GM21367 (cell line): ENCODE results near the gene PRKCB.

Experiments
- ATAC-seq: cut with Tn5 transposase; IDR thresholded peaks from one replicate; pipeline ENCODE4 v1.9.1; 2021; ENCODE audit not compliant: unreplicated experiment

Gene PRKCB

GRCh38 chr16:24152826-24153225 lies 317.0 kb downstream of the PRKCB start:
- ATAC-seq, result no peak

GRCh38 chr16:24156777-24157176 lies 321.0 kb downstream of the PRKCB start:
- no peak for ATAC-seq

GRCh38 chr16:24163935-24164334 lies 328.2 kb downstream of the PRKCB start:
- no peak for ATAC-seq

- no peak for ATAC-seq
Measured at GRCh38 chr16:24164416-24164815, 328.6 kb downstream of the PRKCB start.

GRCh38 chr16:24165273-24165672 lies 329.5 kb downstream of the PRKCB start:
- no peak for ATAC-seq

GRCh38 chr16:24166661-24167528 lies 331.1 kb downstream of the PRKCB start:
- no peak for ATAC-seq

- ATAC-seq, result no peak
Measured at GRCh38 chr16:24168856-24169255, 333.1 kb downstream of the PRKCB start.

GRCh38 chr16:24170407-24170806 lies 334.6 kb downstream of the PRKCB start:
- ATAC-seq, result no peak

- ATAC-seq, result no peak
Measured at GRCh38 chr16:24174504-24174903, 338.7 kb downstream of the PRKCB start.

GRCh38 chr16:24174957-24175356 lies 339.2 kb downstream of the PRKCB start:
- no peak for ATAC-seq

- ATAC-seq, result no peak
Measured at GRCh38 chr16:24178496-24178895, 342.7 kb downstream of the PRKCB start.

GRCh38 chr16:24180451-24180850 lies 344.7 kb downstream of the PRKCB start:
- no peak for ATAC-seq

GRCh38 chr16:24188021-24188542 lies 352.3 kb downstream of the PRKCB start:
- no peak for ATAC-seq

- ATAC-seq, result no peak
Measured at GRCh38 chr16:24188751-24189318, 353.1 kb downstream of the PRKCB start.

- ATAC-seq, result no peak
Measured at GRCh38 chr16:24189941-24190340, 354.2 kb downstream of the PRKCB start.

- no peak for ATAC-seq
Measured at GRCh38 chr16:24191876-24192402, 356.2 kb downstream of the PRKCB start.

GRCh38 chr16:24195221-24195620 lies 359.4 kb downstream of the PRKCB start:
- ATAC-seq, result no peak

GRCh38 chr16:24198807-24199533 lies 363.2 kb downstream of the PRKCB start:
- no peak for ATAC-seq

GRCh38 chr16:24203675-24204074 lies 367.9 kb downstream of the PRKCB start:
- ATAC-seq, result no peak

- ATAC-seq, result no peak
Measured at GRCh38 chr16:24204150-24204665, 368.4 kb downstream of the PRKCB start.

GRCh38 chr16:24206926-24207325 lies 371.1 kb downstream of the PRKCB start:
- no peak for ATAC-seq
